Effector memory CD4-positive, alpha-beta T cell (primary cell): Measurements from ENCODE around the gene PGBD2.
"Not testable (repeated sequence)": the region's sequence is repeated elsewhere in the genome, so short reads cannot be mapped to it uniquely, and the experiment has no call there.

Experiments
- DNase-seq, 3 donors: peaks; one replicate each; pipeline ENCODE4 v3.0.0-alpha.2; 2020
- H3K27ac ChIP-seq: 2 replicates; pipeline ENCODE4 v1.7.0; 2013; ENCODE audit warnings: mild to moderate bottlenecking, low read length, moderate library complexity; ENCODE audit not compliant: insufficient read depth, poor library complexity, severe bottlenecking
- H3K27me3 ChIP-seq: replicated peaks from 2 replicates; pipeline ENCODE4 v1.7.0; 2013; ENCODE audit warnings: mild to moderate bottlenecking, low read length; ENCODE audit not compliant: insufficient read depth, control insufficient read depth, poor library complexity, severe bottlenecking
- H3K36me3 ChIP-seq: 2 replicates; pipeline ENCODE4 v1.7.0; 2013; ENCODE audit warnings: mild to moderate bottlenecking, low read length, moderate library complexity; ENCODE audit not compliant: control insufficient read depth, insufficient read depth
- H3K4me1 ChIP-seq: 2 replicates; pipeline ENCODE4 v1.7.0; 2013; ENCODE audit warnings: low read length, mild to moderate bottlenecking; ENCODE audit not compliant: control insufficient read depth, insufficient read depth, poor library complexity, severe bottlenecking
- H3K4me3 ChIP-seq: 2 replicates; pipeline ENCODE4 v1.7.0; 2013; ENCODE audit warnings: low read length, low read depth, mild to moderate bottlenecking; ENCODE audit not compliant: insufficient read depth, poor library complexity, severe bottlenecking
- H3K9me3 ChIP-seq: 2 replicates; pipeline ENCODE4 v1.7.0; 2013; ENCODE audit warnings: mild to moderate bottlenecking, low read length, moderate library complexity; ENCODE audit not compliant: control insufficient read depth

The PGBD2 gene

GRCh38 chr1:248926401-248927182 is 20.6 kb downstream of the PGBD2 start:
- Histone ChIP-seq H3K4me1 (peaks cover 6% of the 10 kb centered on the region), H3K4me3 (no peak overlapping the region), H3K36me3 (no peaks in the 10 kb centered on the region), H3K27me3 (no peaks in the 10 kb centered on the region), H3K9me3 (no peaks in the 10 kb centered on the region), H3K27ac (no peak overlapping the region)
- DNase-seq: no peak

GRCh38 chr1:248927283-248927682 is 21.2 kb downstream of the PGBD2 start:
- H3K9me3 ChIP-seq, H3K36me3 ChIP-seq, DNase-seq, H3K4me3 ChIP-seq, H3K27ac ChIP-seq, H3K4me1 ChIP-seq, H3K27me3 ChIP-seq: not testable (repeated sequence)

GRCh38 chr1:248928122-248928521 is 22.1 kb downstream of the PGBD2 start:
- DNase-seq, H3K9me3 ChIP-seq, H3K27ac ChIP-seq, H3K27me3 ChIP-seq, H3K4me1 ChIP-seq, H3K4me3 ChIP-seq, H3K36me3 ChIP-seq: not testable (repeated sequence)

- not testable (repeated sequence) for H3K36me3 ChIP-seq, H3K27me3 ChIP-seq, DNase-seq, H3K4me1 ChIP-seq, H3K4me3 ChIP-seq, H3K27ac ChIP-seq, H3K9me3 ChIP-seq
Measured at GRCh38 chr1:248930037-248930436, 24.0 kb downstream of the PGBD2 start.

GRCh38 chr1:248938173-248938809 is 32.3 kb downstream of the PGBD2 start:
- DNase-seq, H3K4me1 ChIP-seq, H3K36me3 ChIP-seq, H3K9me3 ChIP-seq, H3K27ac ChIP-seq, H3K27me3 ChIP-seq, H3K4me3 ChIP-seq: not testable (repeated sequence)

- H3K27me3 ChIP-seq, H3K27ac ChIP-seq, H3K4me1 ChIP-seq, H3K36me3 ChIP-seq, H3K9me3 ChIP-seq, DNase-seq, H3K4me3 ChIP-seq: not testable (repeated sequence)
Measured at GRCh38 chr1:248944134-248944999, 38.3 kb downstream of the PGBD2 start.

GRCh38 chr1:248945000-248945423 is 39.0 kb downstream of the PGBD2 start:
- not testable (repeated sequence) for H3K27ac ChIP-seq, H3K27me3 ChIP-seq, H3K9me3 ChIP-seq, H3K36me3 ChIP-seq, H3K4me3 ChIP-seq, DNase-seq, H3K4me1 ChIP-seq

GRCh38 chr1:248945453-248945852 is 39.4 kb downstream of the PGBD2 start:
- not testable (repeated sequence) for H3K9me3 ChIP-seq

GRCh38 chr1:248945856-248946416 is 39.9 kb downstream of the PGBD2 start:
- not testable (repeated sequence) for H3K27ac ChIP-seq, DNase-seq, H3K4me3 ChIP-seq, H3K9me3 ChIP-seq, H3K27me3 ChIP-seq, H3K4me1 ChIP-seq, H3K36me3 ChIP-seq

More at GRCh38 chr1:248945453-248945852, 39.4 kb downstream of the PGBD2 start:
- H3K27ac ChIP-seq, H3K4me3 ChIP-seq, H3K4me1 ChIP-seq, DNase-seq, H3K36me3 ChIP-seq, H3K27me3 ChIP-seq: not testable (repeated sequence)
